GM18868 (cell line): Measurements from ENCODE around the gene LYRM4.

Experiments
- ATAC-seq: cut with Tn5 transposase; IDR thresholded peaks from one replicate; pipeline ENCODE4 v1.9.1; 2021; ENCODE audit warnings: mild to moderate bottlenecking, moderate library complexity; ENCODE audit not compliant: unreplicated experiment

The LYRM4 gene

GRCh38 chr6:5260661-5261544, at the start of gene LYRM4, which contains the start of gene FARS2:
LYRM4 (minus strand) TSS chr6:5260950; CDS start chr6:5260733, 217 bp downstream.
FARS2 (plus strand) TSS chr6:5261513.
- ATAC-seq, result peak; percentile 74

DNA sequence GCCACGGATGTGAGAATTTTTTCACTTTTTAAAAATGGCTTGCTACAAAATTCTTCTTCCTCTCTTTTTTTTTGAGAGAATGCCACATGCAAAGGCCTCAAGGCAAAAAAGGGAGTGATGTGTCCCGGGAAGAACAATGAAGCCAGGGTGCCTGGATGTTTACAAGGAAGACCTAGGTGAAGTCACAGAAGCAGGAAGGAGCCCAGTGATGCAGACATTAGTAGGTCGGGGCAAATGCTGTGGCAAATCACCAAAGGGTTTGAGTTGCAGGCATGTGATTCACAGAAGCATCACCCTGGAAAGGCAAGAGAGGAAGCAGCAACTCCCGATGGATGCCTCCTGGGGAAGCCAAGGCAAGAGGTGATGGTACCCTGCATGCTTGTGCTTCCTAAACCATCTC, 47.3 kb upstream of the LYRM4 start:
- no peak for ATAC-seq

GRCh38 chr6:5307058-5307457, 46.3 kb upstream of the LYRM4 start:
- ATAC-seq, result no peak

DNA sequence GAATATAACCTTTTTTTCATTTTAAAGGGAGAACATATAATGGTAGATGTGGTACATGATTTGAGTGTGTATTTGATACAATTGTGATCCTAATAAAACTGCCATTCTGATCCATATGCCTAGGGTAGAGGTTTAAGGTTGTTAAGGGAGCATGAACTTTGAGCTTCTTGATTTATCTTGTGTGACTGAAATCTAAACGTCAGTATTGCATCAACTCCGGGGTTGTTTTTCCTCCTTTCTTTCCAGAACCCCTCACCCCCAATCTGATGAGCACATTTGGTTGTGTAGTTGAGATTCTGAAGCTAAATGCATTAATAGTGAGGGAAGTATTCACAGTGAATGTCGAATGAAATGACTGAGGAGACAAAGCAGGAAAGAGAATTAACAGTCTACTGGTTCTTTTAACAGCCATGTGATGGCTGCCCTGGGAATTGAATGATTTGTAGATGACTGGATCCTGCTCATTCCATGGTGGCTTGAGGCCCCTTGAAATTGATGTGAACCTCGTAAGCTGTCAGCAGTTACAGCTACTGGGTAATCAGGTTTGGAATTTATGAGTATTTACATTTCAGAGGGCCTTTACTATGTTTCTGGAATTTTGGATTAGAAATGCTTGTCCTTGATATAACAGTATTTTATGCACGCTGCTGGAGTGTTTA, 45.3 kb upstream of the LYRM4 start:
- no peak for ATAC-seq

- ATAC-seq, result no peak
Measured at GRCh38 chr6:5303682-5304081, 42.9 kb upstream of the LYRM4 start.

GRCh38 chr6:5302995-5303622, 42.4 kb upstream of the LYRM4 start:
- peak; percentile 61 for ATAC-seq

DNA sequence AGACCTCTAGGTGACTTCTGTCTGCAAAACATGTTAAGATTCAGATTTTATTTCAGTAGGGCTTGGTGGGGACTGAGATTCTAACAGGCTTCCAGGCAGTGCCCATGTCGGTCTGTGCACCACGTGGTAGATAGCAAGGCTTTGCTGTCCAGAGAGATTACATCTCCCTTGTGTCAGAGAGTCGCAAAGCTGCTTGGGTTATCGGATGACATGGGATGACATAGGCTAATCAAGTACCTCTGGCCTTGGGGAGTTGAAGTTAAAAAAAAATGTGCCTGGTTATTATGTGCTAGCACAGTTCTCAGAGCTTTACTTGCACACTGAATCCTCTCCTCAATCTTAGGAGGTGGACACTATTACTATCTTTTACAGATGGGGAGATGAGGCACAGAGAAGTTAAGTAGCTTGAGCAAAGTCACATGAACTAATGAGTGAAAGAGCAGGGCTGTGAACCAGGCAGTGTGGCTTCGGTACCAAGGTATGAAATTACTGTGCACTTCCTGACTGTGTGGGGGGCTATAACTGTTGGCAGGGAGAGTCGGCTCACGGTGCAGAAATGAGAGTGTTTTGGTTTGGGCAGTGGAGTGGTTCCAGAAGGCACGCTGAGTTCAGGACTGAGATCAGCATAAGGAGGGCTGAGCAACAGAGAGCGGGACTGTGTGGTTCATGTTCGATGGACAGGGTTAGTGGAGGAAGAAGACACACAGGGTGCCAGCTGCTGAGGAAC, 41.6 kb upstream of the LYRM4 start:
- peak; percentile 92 for ATAC-seq

GRCh38 chr6:5300206-5300764, 39.5 kb upstream of the LYRM4 start:
- no peak for ATAC-seq

DNA sequence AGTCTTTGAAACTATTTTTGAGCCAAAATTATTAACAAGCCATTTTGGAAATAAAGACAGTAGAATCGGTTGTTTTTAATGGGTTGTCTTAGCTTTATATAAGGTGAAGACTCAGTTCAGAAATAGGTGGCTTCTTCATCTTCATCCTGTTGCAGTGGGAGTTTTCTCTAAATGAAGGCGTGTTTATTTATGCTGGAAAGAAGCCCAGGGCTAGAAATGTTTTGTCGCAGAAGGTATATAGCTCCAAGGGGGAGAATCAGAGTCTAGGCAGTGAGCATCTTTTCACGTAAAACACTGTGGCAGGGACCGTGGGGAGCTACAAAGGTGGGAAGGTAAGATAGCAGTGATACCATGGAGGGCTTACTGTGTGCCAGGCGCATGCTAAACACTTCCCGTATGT, 34.9 kb upstream of the LYRM4 start:
- ATAC-seq, result no peak

- ATAC-seq, result no peak
Measured at GRCh38 chr6:5294392-5295211, 33.9 kb upstream of the LYRM4 start.

GRCh38 chr6:5293692-5294091, 32.9 kb upstream of the LYRM4 start:
- ATAC-seq, result no peak

DNA sequence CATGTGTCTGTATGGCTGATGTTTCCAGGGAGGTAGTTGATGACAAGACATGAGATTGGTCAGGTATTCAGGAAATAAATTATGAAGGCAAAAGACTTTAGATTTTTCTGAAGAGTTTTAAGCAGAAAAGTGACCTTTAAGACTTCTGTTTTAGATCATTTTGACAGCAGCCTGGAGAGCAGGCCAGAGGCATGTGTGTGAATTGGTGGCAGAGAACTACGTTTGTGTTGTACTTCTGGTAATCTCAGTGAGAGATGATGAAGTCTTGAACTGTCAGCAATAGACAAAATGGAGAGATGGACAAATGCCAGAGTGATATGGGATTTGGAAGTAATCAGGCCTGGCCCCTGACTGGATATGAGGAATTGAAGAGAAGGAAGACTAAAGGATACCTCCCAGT, 31.4 kb upstream of the LYRM4 start:
- no peak for ATAC-seq

- no peak for ATAC-seq
Measured at GRCh38 chr6:5290500-5290899, 29.8 kb upstream of the LYRM4 start.

DNA sequence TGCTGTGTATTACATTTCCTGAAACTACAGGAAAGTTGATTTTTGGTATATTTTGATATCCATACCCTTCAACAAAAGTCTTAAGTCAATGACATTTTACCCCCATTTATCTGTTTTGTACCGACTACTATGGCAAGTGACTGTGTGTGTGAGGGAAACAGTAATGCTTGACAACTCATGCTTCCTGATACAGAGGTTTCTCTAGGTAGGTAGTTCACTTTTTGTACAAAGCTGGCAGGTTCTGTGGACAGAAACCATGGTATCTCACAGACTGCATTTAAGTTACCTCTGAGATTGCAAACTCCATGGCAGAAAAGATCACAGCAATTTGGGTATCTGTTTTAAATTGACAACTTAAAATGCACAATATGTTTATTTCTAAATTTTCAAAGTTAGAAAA, 29.3 kb upstream of the LYRM4 start:
- ATAC-seq, result no peak

DNA sequence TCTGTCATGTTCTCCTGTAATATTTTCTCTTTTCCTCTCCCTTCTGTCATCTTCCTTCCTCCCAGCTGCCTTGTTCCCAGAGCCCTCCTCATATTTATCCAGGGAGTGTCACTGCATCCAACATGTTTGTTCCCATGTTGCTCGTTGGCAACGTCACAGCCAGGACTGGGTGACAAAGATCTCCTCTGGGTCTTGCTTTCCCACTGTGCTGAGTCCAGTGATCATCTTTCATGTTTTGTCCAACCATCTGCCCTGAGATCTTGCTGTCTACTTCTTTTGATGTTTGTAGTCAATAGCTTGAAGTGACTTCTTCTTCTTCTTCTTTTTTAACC, 27.2 kb upstream of the LYRM4 start:
- ATAC-seq, result no peak

GRCh38 chr6:5287205-5287965, 26.6 kb upstream of the LYRM4 start:
- no peak for ATAC-seq

DNA sequence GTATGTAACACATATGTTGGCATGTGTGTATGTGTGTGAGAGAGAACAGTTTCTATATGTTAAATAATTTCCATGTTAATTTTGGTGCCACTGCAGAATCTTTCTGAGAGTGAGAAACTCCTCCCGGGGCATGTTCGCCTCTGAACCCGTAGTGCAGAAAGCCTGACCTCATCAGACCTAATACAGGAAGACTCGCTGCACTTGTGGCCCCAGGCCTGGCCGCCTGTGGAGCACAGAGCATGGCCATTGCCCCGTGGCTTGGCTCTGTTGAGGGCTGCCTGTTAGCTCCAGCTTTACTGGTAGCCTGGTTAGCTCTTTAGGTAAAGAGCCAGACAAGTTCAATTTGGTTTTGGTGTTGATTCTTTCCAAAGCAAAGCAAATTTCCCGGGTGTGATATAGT, 26.0 kb upstream of the LYRM4 start:
- ATAC-seq, result no peak

DNA sequence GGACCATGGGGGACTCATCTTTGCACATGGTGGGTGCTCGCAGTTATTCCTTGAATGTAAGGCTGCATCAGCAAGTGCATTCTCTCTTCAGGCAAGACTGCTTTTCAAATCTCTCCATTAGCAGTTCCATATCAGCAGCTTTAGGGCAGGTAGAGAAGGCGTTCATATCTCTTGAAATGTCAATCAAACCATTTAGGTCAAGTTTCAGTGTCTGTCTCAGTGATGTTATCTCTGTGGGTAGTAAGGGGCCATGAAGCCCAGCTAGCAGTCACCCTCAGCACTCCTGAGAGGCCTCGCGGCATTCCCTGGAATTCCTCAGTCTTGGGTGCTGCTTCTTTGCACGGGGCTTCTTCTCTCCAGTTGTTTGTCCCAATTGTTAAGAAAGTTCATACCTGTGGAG, 24.8 kb upstream of the LYRM4 start:
- ATAC-seq, result no peak

DNA sequence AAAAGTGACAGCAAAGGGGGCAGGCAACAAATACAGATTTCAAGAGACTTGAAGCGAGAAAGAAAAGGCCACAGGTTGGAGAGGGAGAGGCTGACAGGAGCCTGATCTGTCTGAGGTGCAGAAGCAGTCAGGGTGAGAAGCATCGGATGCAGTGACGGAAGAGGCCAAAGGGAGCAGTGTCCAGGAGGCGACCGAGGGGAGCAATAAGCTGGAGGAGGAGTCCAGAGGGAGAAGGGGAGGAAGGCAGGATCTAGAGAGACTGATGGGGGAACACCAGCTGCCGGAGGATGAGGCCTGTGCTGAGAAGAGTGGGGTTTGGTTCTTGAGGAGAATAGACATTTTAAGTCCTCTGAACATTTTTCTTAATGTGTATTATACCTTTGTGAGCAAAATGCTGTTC, 24.3 kb upstream of the LYRM4 start:
- no peak for ATAC-seq
